ENCODE results near the gene SMIM33.
A peak's percentile ranks its signal among the peaks of the same experiment; 100 is the strongest.

- TF ChIP-seq CTCF (conservative IDR thresholded peaks at IDR 0.05 in 1 of 2, IDR thresholded peaks at IDR 0.05 in 1 of 2; ENCODE audit: extremely low read depth in 1 of 2, insufficient read depth in 1 of 2, low read depth in 1 of 2, low read length in 2 of 2) (peak; percentile 75 to 98), EZH2 (IDR thresholded peaks at IDR 0.05; ENCODE audit: borderline replicate concordance, low read length) (no peak)
Measured at GRCh38 chr5:139517683-139518564, 47.1 kb downstream of the SMIM33 start.

Data from mammary epithelial cell (primary cell).